OCI-LY7 (cell line): ENCODE measurements around the gene TREM2. TPM values are rescaled to one million over a fixed set of nuclear protein-coding genes. Genes with fewer than 3 reads are reported as not detected.

Experiments used
- BruUV-seq: library from RNA; stranded (reverse); fragments of 400-500 nt; replicated peaks from 2 replicates; lab custom pipeline; 2021; lab: Mats Ljungman, UMichigan
- CTCF ChIA-PET: fragments of 300-600 bp; sonication (Branson Sonifier 250); formaldehyde crosslinking; loops from one replicate; lab custom pipeline; 2022; ENCODE audit warnings: antibody characterized with exemption; ENCODE audit not compliant: unreplicated experiment; lab: Charles Lee
- POLR2A ChIA-PET: fragments of 300-600 bp; sonication (Branson Sonifier 250); formaldehyde crosslinking; loops from one replicate; lab custom pipeline; 2022; ENCODE audit warnings: antibody characterized with exemption; lab: Charles Lee
- DNase-seq: peaks from one replicate; pipeline ENCODE4 v3.0.0-alpha.2; 2015; ENCODE audit warnings: low spot score
- H2AFZ ChIP-seq: fragments of 200-600 bp; sonication (generic), shearing (Covaris generic); 2 replicates; pipeline ENCODE4 v1.6.1; 2014; ENCODE audit warnings: mild to moderate bottlenecking, antibody characterized with exemption, low read length, moderate library complexity
- H3K27ac ChIP-seq: fragments of 200-600 bp; sonication (generic); 2 replicates; pipeline ENCODE4 v1.5.1; 2014; ENCODE audit warnings: mixed run types, low read depth, mild to moderate bottlenecking, moderate library complexity, low read length, inconsistent platforms; ENCODE audit not compliant: poor library complexity, severe bottlenecking
- H3K36me3 ChIP-seq: fragments of 200-600 bp; sonication (generic); 2 replicates; pipeline ENCODE4 v1.6.1; 2014; ENCODE audit warnings: mild to moderate bottlenecking, antibody characterized with exemption, low read length, moderate library complexity, mixed read lengths; ENCODE audit not compliant: insufficient read depth
- H3K4me1 ChIP-seq: fragments of 200-600 bp; sonication (generic); 2 replicates; pipeline ENCODE4 v1.5.1; 2014; ENCODE audit warnings: mild to moderate bottlenecking, low read length; ENCODE audit not compliant: insufficient read depth, poor library complexity, severe bottlenecking
- H3K4me2 ChIP-seq: fragments of 200-600 bp; sonication (generic); 2 replicates; pipeline ENCODE4 v1.6.1; 2014; ENCODE audit warnings: mild to moderate bottlenecking, low read length
- H3K4me3 ChIP-seq: fragments of 200-600 bp; sonication (generic); 2 replicates; pipeline ENCODE4 v1.5.1; 2014; ENCODE audit warnings: mild to moderate bottlenecking, low read depth, low read length; ENCODE audit not compliant: poor library complexity, severe bottlenecking
- H3K79me2 ChIP-seq: fragments of 200-600 bp; sonication (generic); 2 replicates; pipeline ENCODE4 v1.6.1; 2016; ENCODE audit warnings: low read depth, mild to moderate bottlenecking, low read length, moderate library complexity, mixed read lengths; ENCODE audit not compliant: insufficient read depth
- H3K9me2 ChIP-seq: fragments of 200-600 bp; sonication (generic); 2 replicates; pipeline ENCODE4 v1.6.1; 2016; ENCODE audit warnings: mild to moderate bottlenecking, low read length, mixed read lengths; ENCODE audit not compliant: insufficient read depth
- H3K9me3 ChIP-seq: fragments of 200-600 bp; sonication (generic); 2 replicates; pipeline ENCODE4 v1.6.1; 2014; ENCODE audit warnings: mild to moderate bottlenecking, mixed run types, low read length, mixed read lengths
- H4K20me1 ChIP-seq: fragments of 200-600 bp; sonication (generic); 2 replicates; pipeline ENCODE4 v1.6.1; 2014; ENCODE audit warnings: mild to moderate bottlenecking, antibody characterized with exemption, low read length, moderate library complexity, mixed read lengths; ENCODE audit not compliant: insufficient read depth
- CTCF ChIP-seq: fragments of 200-600 bp; sonication (generic); conservative IDR thresholded peaks from 2 replicates; pipeline ENCODE4 v1.5.1; 2014; ENCODE audit warnings: mild to moderate bottlenecking, antibody characterized with exemption, low read length, moderate library complexity, mixed read lengths
- EZH2phosphoT487 ChIP-seq: fragments of 200-600 bp; sonication (generic); IDR thresholded peaks from 2 replicates; pipeline ENCODE4 v1.6.1; 2018; ENCODE audit warnings: low read depth, borderline replicate concordance, mild to moderate bottlenecking, mixed run types, antibody characterized with exemption, low read length, moderate library complexity, mixed read lengths
- intact Hi-C: fragments of 100-400 bp; cut with micrococcal nuclease; formaldehyde crosslinking; loops from one replicate; pipeline ENCODE4 v1.10.0; 2022; ENCODE audit not compliant: unreplicated experiment
- total RNA-seq, 2 experiments: library from RNA; depleted of rRNA in 1 of 2; stranded (reverse); fragments of >200 nt in 1 of 2; shearing (Covaris generic) in 1 of 2; gene quantifications; 2 replicates each; pipeline ENCODE4 v1.2.3, GENCODE V29; 2014 to 2022

Gene TREM2
- total RNA-seq, 2 experiments from 2014 or later: not detected

DNA sequence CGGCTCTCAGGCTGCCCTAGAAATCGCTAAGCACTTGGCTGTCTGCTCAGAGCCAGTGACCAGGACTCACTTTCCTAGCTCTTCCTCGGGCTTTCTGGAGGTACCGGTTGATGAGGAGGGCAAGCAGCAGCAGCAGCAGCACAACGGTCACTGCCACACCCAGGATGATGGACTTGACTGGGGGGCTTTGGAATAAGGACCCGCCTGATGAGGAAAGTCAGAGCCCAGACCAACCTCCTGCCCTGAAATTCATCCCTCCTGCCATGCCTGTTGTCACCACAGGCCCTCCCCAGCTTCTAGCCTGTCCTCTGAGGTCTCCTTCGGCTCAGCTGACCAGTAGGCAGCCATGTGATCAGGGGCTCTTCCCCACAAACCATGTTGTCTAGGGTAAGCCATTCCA, 21.8 kb upstream of the TREM2 start:
- peaks cover 30% of the 10 kb centered on the region for H3K4me1 ChIP-seq
- H3K9me2 ChIP-seq: no peaks in the 10 kb centered on the region
- H2AFZ ChIP-seq: no peak overlapping the region
- POLR2A ChIA-PET: interaction anchor here (2.0 to 3.4 kb wide), 4 partner anchors 11 to 17 kb away, joined by 5 to 16 read pairs (median 8); partner anchors contain the start of gene TREML2
- TF ChIP-seq CTCF: no peak
- no peak for TF ChIP-seq EZH2phosphoT487
- no peaks in the 10 kb centered on the region for H4K20me1 ChIP-seq
- DNase-seq: no peak
- H3K9me3 ChIP-seq: peaks cover 7% of the 10 kb centered on the region; the same call in 1 of the 2 replicates
- intact Hi-C loops: no loop called here
- no peak overlapping the region for H3K27ac ChIP-seq
- no TSS peak for BruUV-seq
- no peak overlapping the region for H3K4me2 ChIP-seq
- H3K36me3 ChIP-seq: peaks cover 6% of the 10 kb centered on the region; the same call in 1 of the 2 replicates
- H3K79me2 ChIP-seq: no peaks in the 10 kb centered on the region
- H3K4me3 ChIP-seq: no peak overlapping the region
- CTCF ChIA-PET: interaction anchor here (1.0 kb wide), 1 partner anchor 12 kb away, joined by 3 read pairs; no protein-coding TSS in a partner anchor

DNA sequence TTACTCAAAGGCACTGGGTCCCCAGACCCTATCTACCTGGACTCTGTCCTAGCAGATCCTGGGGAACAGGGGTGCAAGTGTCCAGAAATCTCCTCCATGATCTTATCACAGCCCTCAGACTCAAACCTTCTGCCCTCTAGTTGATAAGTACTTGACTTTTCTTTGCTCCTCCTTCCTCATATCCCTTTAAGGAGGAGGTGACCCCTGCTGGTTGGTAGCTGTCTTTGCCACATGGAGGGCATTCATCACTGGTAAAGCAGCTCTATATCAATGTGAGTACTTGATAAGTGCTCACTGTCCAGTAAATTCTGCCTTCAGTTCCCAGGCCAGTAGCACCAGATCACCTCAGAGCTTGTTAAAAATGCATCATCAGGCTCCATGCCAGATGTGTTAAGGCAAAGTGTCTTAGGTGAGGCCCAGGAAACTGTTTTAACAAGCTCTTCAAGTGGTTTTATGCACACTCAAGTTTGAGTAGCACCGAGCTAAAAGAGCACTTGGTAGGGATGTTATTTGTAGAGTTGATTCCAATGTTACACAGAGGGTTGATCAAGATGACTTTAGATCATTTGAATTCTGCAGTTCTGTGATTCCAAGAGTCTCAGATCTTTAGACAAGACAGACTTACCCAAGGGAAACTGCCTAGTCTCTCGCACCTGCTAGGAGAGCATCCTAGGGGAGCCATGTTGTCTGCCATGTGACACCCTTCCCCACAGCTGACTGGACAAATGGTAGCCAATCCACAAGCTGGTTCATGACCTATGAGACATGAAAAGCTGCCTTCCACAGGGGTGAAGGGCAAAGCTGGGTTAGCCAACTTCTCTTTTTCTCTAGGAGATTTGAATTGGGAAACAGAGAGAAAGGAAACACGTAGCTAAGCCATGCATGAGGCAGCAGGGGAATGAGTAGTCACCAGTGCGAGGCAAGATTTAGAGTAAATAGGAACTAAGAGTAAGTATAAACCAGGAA, 19.4 kb upstream of the TREM2 start:
- TF ChIP-seq CTCF (peak; percentile 87), EZH2phosphoT487 (no peak)
- Histone ChIP-seq H3K4me2 (peak overlapping the region; percentile 8; the same call in 1 of the 2 replicates), H2AFZ (peak overlapping the region; percentile 65), H3K27ac (no peak overlapping the region), H4K20me1 (no peaks in the 10 kb centered on the region), H3K9me2 (no peaks in the 10 kb centered on the region), H3K4me1 (peaks cover 30% of the 10 kb centered on the region), H3K36me3 (no peaks in the 10 kb centered on the region), H3K79me2 (no peaks in the 10 kb centered on the region), H3K9me3 (no peaks in the 10 kb centered on the region), H3K4me3 (no peak overlapping the region)
- POLR2A ChIA-PET: interaction anchor here (0.5 to 2.2 kb wide), 12 partner anchors 14 to 353 kb away, joined by 3 to 7 read pairs (median 4); partner anchors contain the start of gene TREML2
- peak; percentile 80 for DNase-seq
- intact Hi-C loops: loop anchor here (1.0 to 2.0 kb wide), 2 partner anchors 90 to 110 kb away; partner anchors contain the start of genes NFYA and OARD1
- BruUV-seq: no TSS peak
- CTCF ChIA-PET: interaction anchor here (0.8 to 1.7 kb wide), 8 partner anchors 11 to 137 kb away, joined by 3 to 7 read pairs (median 3); no protein-coding TSS in a partner anchor
